ENCODE measurements around the gene SCYL1.

SCYL1 gene

DNA sequence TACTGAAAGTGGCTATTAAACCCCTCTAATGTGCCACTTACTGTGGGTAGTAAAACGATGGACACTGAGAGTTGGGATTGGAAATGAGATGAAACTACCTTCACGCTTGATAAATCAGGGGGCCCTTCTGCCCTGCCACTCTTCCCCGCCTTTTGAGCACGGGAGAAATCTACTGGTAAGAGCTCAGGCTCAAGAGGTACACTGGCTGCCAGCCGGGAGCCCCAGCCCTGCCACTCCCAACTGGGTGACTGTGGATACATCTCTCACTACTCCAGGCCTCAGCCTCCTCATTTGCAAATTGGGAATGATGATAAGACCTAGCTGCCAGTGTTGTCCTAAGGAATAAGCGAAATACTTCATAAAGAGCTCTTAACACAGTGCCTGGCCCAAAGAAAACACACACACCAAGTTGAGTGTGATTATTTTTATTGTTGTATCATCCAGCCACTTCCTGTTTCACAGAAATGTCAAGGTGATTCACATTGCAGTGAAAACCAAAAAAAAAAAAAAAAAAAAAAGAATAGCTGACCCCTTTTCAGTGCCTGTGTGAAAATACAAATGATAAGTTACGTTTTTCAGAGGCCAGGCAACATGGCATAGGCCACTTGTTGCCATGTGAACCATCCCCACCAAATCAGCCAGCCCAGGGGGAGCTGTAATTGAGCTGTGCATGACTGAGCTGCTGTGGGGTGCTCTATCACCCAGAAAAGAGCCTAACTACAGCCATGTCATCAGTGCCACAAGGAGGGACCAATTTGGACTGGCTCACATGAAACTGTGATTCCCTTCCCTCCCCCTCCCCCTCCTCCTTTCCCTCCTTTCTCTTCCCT lies 41.0 kb downstream of the SCYL1 start:
- no peak for DNase-seq (ENCODE audit: low read depth in 2 of 2, low spot score in 1 of 2)

DNA sequence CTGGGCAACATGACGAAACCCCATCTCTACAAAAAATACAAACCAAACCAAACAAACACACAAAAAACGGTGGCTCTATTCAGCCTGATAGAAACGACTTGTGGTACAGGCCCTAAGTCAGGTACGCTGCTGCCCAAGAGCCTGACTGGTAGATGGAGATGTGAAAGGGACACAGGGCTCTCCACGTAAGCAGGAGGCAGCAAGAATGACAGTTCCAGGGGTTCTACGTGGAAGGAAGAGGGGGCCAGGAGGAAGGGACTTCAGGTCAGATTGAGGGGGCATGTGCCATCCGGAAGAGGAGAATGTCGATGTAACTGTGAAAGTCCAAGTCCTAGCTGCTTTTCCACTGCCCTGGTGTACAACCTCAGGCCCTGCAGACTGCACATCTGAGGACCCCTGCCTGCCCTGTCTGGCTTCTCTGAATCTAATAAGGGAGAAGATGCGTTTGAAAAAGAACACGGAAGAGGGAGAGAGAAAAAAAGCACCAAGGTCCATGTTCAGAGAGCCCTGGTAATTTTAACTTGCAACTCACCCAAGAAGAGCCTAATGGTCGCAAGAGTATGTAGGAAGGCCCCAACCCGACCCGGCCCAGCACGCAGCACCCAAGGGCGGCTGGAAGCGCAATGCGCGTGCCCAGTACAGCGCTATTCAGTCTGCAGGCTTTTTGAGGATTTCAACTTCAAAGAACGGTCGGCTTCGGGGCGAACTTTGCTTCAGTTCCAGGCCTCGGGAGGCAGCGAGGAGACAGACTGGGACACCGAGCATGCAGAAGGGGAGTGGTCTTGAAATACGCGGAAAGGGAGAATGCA lies 44.5 kb downstream of the SCYL1 start:
- no peak for DNase-seq (ENCODE audit: low read depth in 2 of 2, low spot score in 1 of 2)

GRCh38 chr11:65569973-65570918 lies 45.4 kb downstream of the SCYL1 start, which contains the start of gene ZNRD2:
TSS of gene ZNRD2 (plus strand) at chr11:65570477. CDS start at chr11:65570492, 15 bp downstream.
- DNase-seq (ENCODE audit: low read depth in 2 of 2, low spot score in 1 of 2), result peak; percentile 91 to 97

GRCh38 chr11:65571420-65571819 lies 46.5 kb downstream of the SCYL1 start:
- DNase-seq (ENCODE audit: low read depth in 2 of 2, low spot score in 1 of 2), result no peak

GRCh38 chr11:65571940-65572339 lies 47.1 kb downstream of the SCYL1 start:
- DNase-seq (ENCODE audit: low read depth in 2 of 2, low spot score in 1 of 2), result no peak

DNA sequence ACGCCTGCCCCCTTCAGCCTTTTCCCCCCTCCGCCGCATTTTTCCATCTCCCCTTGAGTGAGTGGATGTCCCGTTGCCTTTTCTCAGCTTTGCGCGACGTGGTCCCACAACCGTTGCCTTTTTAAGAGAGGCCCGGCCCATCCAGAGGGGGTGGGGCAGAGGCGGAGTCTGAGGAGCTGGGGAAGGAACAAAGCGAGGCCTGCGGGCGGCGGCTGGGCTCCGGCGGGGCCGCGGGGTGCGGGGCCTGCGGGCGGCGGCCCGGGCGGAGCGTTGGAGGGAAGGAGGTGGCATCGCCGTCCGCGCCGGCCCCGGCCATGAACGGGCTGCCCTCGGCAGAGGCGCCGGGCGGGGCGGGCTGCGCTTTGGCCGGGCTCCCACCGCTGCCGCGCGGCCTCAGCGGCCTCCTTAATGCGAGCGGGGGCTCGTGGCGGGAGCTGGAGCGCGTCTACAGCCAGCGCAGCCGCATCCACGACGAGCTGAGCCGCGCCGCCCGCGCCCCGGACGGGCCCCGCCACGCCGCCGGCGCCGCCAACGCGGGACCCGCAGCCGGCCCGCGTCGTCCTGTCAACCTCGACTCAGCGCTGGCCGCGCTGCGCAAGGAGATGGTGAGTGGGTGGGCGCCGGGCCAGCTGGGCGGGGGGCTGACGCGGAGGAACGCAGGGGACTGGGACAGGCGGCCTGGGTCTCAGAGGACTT lies 47.6 kb downstream of the SCYL1 start, which contains the start of gene FAM89B:
TSS of gene FAM89B (plus strand) at position 183 of the 696 bp plus-strand sequence. CDS start at position 315, 132 bp downstream.
- peak; percentile 72 to 78 for DNase-seq (ENCODE audit: low read depth in 2 of 2, low spot score in 1 of 2)

DNA sequence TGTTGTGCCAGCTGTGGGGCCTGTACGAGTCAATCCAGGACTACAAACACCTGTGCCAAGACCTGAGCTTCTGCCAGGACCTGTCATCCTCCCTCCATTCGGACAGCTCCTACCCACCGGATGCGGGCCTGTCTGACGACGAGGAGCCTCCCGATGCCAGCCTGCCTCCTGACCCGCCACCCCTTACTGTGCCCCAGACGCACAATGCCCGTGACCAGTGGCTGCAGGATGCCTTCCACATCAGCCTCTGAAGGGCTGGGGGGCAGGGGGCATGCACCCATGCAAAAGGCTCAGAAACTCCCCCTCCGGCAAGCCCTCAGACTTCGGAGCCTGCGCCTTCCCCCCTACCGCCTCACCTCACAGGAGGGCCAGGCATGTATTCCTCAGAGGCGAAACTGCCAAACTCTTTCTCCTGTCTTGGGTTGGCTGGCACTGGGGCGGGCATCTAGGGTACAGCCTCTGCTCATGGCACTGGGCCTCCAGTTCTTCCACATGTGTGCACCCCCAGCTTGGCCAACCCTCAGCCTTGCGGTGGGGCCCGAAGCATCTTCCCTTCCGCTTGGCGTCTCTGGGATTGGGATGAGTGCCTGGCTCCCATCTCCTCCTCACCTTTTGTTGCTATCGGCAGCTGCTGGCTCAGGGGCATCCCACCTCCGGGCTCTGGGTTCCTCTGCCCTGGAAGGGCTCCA lies 48.7 kb downstream of the SCYL1 start:
- DNase-seq (ENCODE audit: low read depth in 2 of 2, low spot score in 1 of 2), result no peak

GRCh38 chr11:65574109-65574810 lies 49.4 kb downstream of the SCYL1 start:
- DNase-seq (ENCODE audit: low read depth in 2 of 2, low spot score in 1 of 2), result peak; percentile 55 to 77

- DNase-seq (ENCODE audit: low read depth in 2 of 2, low spot score in 1 of 2), result no peak
These were observed 50.1 kb downstream of the SCYL1 start for GRCh38 chr11:65574811-65575567.

DNA sequence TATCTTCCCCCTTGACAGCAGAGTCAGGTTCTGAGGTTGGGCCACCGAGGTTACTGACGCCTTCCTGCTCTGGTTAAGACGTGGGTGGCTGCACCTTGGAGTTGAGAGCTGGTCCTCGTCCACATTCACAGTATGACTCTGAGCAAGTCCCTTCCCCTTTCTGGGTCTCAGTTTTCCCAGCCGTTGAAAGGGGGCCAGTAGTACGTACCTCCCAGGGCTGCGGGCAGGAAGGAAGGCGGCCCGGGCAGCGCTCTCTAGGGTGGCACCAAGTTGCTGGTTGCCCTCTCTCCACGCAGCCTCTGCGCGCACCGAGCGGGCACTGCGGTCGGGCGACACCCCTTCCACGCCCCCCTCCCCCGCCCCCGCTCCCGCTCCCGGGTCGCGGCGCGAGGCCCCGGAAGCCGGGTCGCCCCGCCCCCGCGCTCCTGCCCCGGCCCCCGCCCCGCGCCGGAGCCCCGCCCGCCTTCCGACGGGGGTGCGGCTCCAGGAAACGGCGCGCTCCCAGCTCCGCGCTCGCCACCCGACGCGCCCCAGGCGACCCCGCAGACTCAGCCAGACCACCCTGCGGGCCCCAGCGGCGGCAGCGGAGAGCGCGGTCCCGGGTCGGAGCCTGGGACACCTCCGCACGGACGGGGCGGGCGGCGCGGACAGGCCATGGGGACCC lies 50.8 kb downstream of the SCYL1 start, which contains the start of gene EHBP1L1:
TSS of gene EHBP1L1 (plus strand) at position 486 of the 664 bp plus-strand sequence. CDS start 250 bp downstream, outside the sequence.
- peak; percentile 37 to 53 for DNase-seq (ENCODE audit: low read depth in 2 of 2, low spot score in 1 of 2)

DNA sequence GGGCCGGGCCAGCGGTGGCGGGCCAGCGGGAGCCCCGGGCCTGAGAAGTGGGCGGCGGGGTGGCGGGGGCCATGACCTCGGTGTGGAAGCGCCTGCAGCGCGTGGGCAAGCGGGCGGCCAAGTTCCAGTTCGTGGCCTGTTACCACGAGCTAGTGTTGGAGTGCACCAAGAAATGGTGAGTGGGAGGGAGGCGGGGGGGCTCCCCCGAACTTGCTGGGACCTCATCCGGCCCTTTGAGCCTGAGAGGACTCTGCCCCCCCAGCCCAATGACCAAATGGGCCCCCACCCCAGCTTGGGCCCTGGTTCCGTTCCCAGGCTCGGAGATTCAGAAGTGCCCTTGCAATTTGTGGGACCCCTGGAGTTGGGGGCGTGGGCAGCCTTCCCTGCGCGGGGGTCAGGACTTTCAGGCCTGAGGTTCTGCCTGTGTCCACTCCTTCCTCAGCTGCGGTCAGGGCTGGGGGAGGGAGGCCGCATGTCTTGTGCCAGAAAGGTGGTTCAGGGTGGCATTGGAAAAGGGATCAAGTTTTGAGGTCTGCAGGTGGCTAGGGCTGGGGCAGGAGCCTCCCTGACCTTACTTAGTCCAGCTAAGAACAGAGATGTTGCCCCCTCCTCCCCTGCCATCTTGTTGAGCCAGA lies 51.5 kb downstream of the SCYL1 start:
- DNase-seq (ENCODE audit: low read depth in 2 of 2, low spot score in 1 of 2), result no peak

DNA sequence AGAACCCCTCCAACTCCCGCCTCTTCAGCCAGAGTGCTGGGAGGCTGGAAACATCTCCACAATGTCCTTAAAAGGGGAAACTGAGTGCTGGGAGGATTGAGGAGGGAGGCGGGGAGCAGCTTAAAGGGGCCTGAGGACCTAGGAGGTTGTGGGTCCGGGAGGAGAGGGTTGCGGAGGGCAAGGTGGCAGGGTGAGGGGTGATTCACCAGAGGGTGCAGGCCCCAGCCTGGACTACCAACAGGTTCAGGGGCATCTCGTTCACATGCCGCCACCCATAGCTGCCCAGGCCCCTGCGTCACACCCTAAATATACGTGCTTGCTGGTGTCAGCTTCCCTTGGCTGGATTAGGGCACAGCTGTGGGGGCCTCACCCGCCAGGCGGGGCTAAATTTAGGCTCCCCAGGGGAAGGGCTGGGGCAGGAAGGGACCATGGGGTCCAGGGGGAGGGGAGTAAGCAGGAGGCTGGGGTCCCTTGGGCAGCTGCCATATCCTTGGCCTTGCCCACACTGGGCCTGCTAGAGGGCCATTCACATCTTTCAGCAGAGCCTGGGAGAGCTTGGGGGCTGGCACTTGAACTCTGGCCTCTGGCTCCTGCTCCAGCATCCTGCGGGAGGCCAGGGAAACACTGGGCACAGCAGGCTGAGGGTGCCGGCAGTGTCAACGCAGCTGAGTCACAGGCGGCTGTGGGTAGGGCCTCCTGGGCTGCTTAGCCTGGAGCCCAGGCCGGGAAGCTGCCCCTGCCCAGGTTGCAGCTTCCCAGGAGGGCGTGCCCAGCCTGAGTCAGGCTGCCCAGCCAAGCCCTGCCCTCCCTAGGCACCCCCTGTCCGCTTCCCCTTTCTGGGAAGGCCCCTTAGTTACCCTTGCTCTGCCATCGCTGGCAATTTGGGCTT lies 52.2 kb downstream of the SCYL1 start:
- DNase-seq (ENCODE audit: low read depth in 2 of 2, low spot score in 1 of 2), result no peak

DNA sequence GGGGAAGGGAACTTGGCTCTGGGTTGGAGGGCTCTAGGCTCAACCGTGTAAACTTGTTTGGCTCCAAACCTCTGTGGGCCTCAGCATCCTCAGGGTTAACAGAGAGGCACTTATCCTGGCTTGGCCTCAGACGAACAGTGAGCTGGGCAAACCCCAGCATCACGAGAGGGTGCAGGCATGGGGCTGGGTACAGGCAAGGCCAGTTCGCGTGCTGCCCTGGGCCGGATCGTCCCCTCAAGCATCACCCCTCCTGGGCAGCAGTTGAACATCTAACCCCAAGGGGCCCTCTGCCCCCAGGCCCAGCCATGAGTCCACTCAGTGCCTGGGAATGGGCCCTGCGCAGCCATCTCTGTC lies 52.9 kb downstream of the SCYL1 start:
- DNase-seq (ENCODE audit: low read depth in 2 of 2, low spot score in 1 of 2), result no peak

DNA sequence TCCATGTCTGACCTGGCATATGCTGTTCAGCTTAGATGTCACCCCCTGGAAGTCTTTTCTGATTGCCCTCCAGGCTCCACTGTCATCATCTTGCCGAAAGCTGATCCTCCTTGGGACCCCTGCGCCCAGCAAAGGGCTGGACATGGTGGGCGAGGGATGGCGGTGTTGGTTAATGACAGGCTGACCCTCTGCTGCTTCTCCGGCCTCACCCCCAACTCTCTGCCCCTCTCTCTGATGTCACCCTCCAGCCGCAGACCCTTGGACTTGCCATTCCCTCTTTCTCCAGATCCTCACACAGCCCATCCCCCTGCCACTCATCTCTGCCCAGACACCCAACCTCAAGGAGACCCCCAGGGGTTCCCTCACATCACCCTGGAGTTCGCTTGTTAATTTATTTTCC lies 53.3 kb downstream of the SCYL1 start:
- DNase-seq (ENCODE audit: low read depth in 2 of 2, low spot score in 1 of 2), result no peak

GRCh38 chr11:65578667-65579066 lies 53.8 kb downstream of the SCYL1 start:
- no peak for DNase-seq (ENCODE audit: low read depth in 2 of 2, low spot score in 1 of 2)

- no peak for DNase-seq (ENCODE audit: low read depth in 2 of 2, low spot score in 1 of 2)
These were observed 54.4 kb downstream of the SCYL1 start for GRCh38 chr11:65579291-65579690.
